Right lobe of liver (tissue), 6 donors: ENCODE data around the gene TMEM269. TPM values are rescaled to one million over a fixed set of nuclear protein-coding genes. Genes with fewer than 3 reads are reported as not detected.

Source experiments
- ATAC-seq, 4 donors: fragments of 200-7000 bp; cut with Tn5 transposase; one replicate each; pipeline ENCODE4 v1.9.1; 2020; ENCODE audit warnings: mild to moderate bottlenecking in 4 of 4, moderate library complexity in 4 of 4
- DNase-seq, 3 donors: peaks; one replicate each; pipeline ENCODE4 v3.0.0-alpha.2; 2020
- H3K27ac ChIP-seq, 3 donors: fragments of 200-600 bp; one replicate each; pipeline ENCODE4 v1.8.0; 2022
- H3K27me3 ChIP-seq, 2 donors: fragments of 200-600 bp; one replicate each; pipeline ENCODE4 v1.8.0; 2022
- H3K36me3 ChIP-seq, 4 donors: fragments of 200-600 bp; sonication (generic) in 1 of 4; one replicate each; pipeline versions ENCODE4 v1.5.1 to v1.8.0; 2017 to 2022; ENCODE audit warnings: control low read depth in 1 of 4
- H3K4me1 ChIP-seq, 4 donors: fragments of 200-600 bp; sonication (generic) in 1 of 4; one replicate each; pipeline versions ENCODE4 v1.5.1 to v1.8.0; 2017 to 2022; ENCODE audit warnings: control low read depth in 1 of 4
- H3K4me3 ChIP-seq, 3 donors: fragments of 200-600 bp; one replicate each; pipeline ENCODE4 v1.8.0; 2022
- H3K9me3 ChIP-seq, 4 donors: fragments of 200-600 bp; sonication (generic) in 1 of 4; one replicate each; pipeline versions ENCODE4 v1.5.1 to v1.8.0; 2017 to 2022; ENCODE audit warnings: control low read depth in 1 of 4
- CTCF ChIP-seq, 4 donors: fragments of 200-600 bp in 3 of 4; fragments of 450-650 bp in 1 of 4; IDR thresholded peaks; one replicate each; pipeline versions ENCODE4 v1.5.1 to v1.8.0; 2016 to 2022; ENCODE audit warnings: antibody characterized with exemption in 4 of 4, mild to moderate bottlenecking in 2 of 4
- POLR2A ChIP-seq: fragments of 450-650 bp; IDR thresholded peaks from one replicate; pipeline ENCODE4 v1.6.1; 2017; ENCODE audit warnings: antibody characterized with exemption, mild to moderate bottlenecking
- WGBS: methylation state at CpG from one replicate; pipeline ENCODE4 v1.1.6; 2018; ENCODE audit warnings: low coverage, low lambda C conversion rate; ENCODE audit not compliant: insufficient coverage; ENCODE audit errors: missing lambda C conversion rate; 5-methylcytosine and 5-hydroxymethylcytosine counted together
- intact Hi-C, 2 donors: fragments of 100-400 bp; cut with DNase I; formaldehyde crosslinking; loops; one replicate each; pipeline versions ENCODE4 v1.11.2 to v1.14.1; 2022
- total RNA-seq, 6 experiments: library from RNA; depleted of rRNA in 2 of 6; stranded (reverse); fragments of >200 nt in 2 of 6; fragmentation: NEBNext Ultra II Directional in 3 of 6; extraction: Animal tissue kit (Norgen Biotek cat#: 25700) in 3 of 6; gene quantifications; one replicate each; pipeline versions ENCODE4 v1.1.0 to v1.2.4, GENCODE V29; 2016 to 2023
- donor health status: DM: no; HTN: yes; CAD: no.
- donor health status: DM: no; HTN: no; CAD: no.
- donor health status: DM: no; HTN: no; CAD: no.
- donor health status: DM: no; HTN: yes; CAD: no.
- donor health status: DM: no; HTN: yes; CAD: no.

The TMEM269 gene
- total RNA-seq, 6 experiments from 2014 or later = 0.07 TPM; not detected in 5

- peak within 1 kb of the TSS; percentile 92 to 98 (median 93) for H3K4me3 ChIP-seq
- DNase-seq (peak; percentile 100), ATAC-seq (peak; percentile 94 to 98 (median 96))
- H3K27me3 ChIP-seq = no peaks in the 10 kb centered on the region
- intact Hi-C loops = no loop called here
- no peaks in the 10 kb centered on the region for H3K9me3 ChIP-seq
- WGBS = 0% methylated on average over 2 of the region's 82 CpGs
- H3K27ac ChIP-seq = peak within 1 kb of the TSS; percentile 71 to 87 (median 81)
- peaks cover 0 to 1% (median 0%) of the 10 kb centered on the region in 4 donors for H3K36me3 ChIP-seq
- TF ChIP-seq CTCF (IDR thresholded peaks at IDR 0.05) (no peak), POLR2A (peak; percentile 96)
- H3K4me1 ChIP-seq = peaks cover 2 to 24% (median 14%) of the 10 kb centered on the region in 4 donors
Observed at GRCh38 chr1:42766741-42767509, 17.9 kb upstream of the TMEM269 start, which contains the start of the genes C1orf50 and P3H1. TSS of gene C1orf50 (plus strand) at chr1:42767249. CDS start at chr1:42767312, 63 bp downstream. TSS of gene P3H1 (minus strand) at chr1:42767028. CDS start at chr1:42766971, 57 bp downstream.

- 2% methylated on average over 11 of the region's 23 CpGs for WGBS
- Histone ChIP-seq H3K4me3 (peak overlapping the region; percentile 92 to 98 (median 93)), H3K9me3 (no peaks in the 10 kb centered on the region), H3K27ac (peak overlapping the region; percentile 71 to 87 (median 81)), H3K4me1 (peaks cover 2 to 29% (median 14%) of the 10 kb centered on the region in 4 donors), H3K27me3 (no peaks in the 10 kb centered on the region), H3K36me3 (no peaks in the 10 kb centered on the region)
- peak in 1 of 4 donors; percentile 3 for TF ChIP-seq CTCF (IDR thresholded peaks at IDR 0.05)
- no peak for TF ChIP-seq POLR2A
- intact Hi-C loops = no loop called here
- ATAC-seq (peak; percentile 4 to 45 (median 24)), DNase-seq (no peak)
Observed at GRCh38 chr1:42767510-42768000, 17.2 kb upstream of the TMEM269 start.

GRCh38 chr1:42768172-42768571, 16.6 kb upstream of the TMEM269 start:
- H3K4me1 ChIP-seq = peaks cover 2 to 29% (median 14%) of the 10 kb centered on the region in 4 donors
- no peaks in the 10 kb centered on the region for H3K9me3 ChIP-seq
- intact Hi-C loops = no loop called here
- ATAC-seq (no peak), DNase-seq (no peak)
- H3K36me3 ChIP-seq = no peaks in the 10 kb centered on the region
- WGBS = 92% methylated on average over 2 of the region's 2 CpGs
- H3K27me3 ChIP-seq = no peaks in the 10 kb centered on the region
- H3K27ac ChIP-seq = no peak overlapping the region
- peak overlapping the region in 2 of 3 donors; percentile 93 to 98 for H3K4me3 ChIP-seq
- TF ChIP-seq POLR2A (no peak), CTCF (IDR thresholded peaks at IDR 0.05) (no peak)

- Histone ChIP-seq H3K36me3 (peaks cover 0 to 14% (median 0%) of the 10 kb centered on the region in 4 donors), H3K27me3 (no peaks in the 10 kb centered on the region), H3K9me3 (no peaks in the 10 kb centered on the region), H3K27ac (no peak overlapping the region), H3K4me3 (no peak overlapping the region), H3K4me1 (peaks cover 2 to 31% (median 13%) of the 10 kb centered on the region in 4 donors)
- TF ChIP-seq POLR2A = no peak
- no peak for TF ChIP-seq CTCF (IDR thresholded peaks at IDR 0.05)
- 79% methylated on average over 2 of the region's 3 CpGs for WGBS
- ATAC-seq (no peak), DNase-seq (no peak)
- intact Hi-C loops = loop anchor here in 1 of 2 donors (10.0 kb wide), 1 partner anchor 305 kb away; no protein-coding TSS in a partner anchor
Observed at GRCh38 chr1:42769811-42770210, 15.0 kb upstream of the TMEM269 start.
